ENCODE measurements around the gene FBXO4.
A peak's percentile ranks its signal among the peaks of the same experiment; 100 is the strongest.

The FBXO4 gene, protein sequence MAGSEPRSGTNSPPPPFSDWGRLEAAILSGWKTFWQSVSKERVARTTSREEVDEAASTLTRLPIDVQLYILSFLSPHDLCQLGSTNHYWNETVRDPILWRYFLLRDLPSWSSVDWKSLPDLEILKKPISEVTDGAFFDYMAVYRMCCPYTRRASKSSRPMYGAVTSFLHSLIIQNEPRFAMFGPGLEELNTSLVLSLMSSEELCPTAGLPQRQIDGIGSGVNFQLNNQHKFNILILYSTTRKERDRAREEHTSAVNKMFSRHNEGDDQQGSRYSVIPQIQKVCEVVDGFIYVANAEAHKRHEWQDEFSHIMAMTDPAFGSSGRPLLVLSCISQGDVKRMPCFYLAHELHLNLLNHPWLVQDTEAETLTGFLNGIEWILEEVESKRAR

DNA sequence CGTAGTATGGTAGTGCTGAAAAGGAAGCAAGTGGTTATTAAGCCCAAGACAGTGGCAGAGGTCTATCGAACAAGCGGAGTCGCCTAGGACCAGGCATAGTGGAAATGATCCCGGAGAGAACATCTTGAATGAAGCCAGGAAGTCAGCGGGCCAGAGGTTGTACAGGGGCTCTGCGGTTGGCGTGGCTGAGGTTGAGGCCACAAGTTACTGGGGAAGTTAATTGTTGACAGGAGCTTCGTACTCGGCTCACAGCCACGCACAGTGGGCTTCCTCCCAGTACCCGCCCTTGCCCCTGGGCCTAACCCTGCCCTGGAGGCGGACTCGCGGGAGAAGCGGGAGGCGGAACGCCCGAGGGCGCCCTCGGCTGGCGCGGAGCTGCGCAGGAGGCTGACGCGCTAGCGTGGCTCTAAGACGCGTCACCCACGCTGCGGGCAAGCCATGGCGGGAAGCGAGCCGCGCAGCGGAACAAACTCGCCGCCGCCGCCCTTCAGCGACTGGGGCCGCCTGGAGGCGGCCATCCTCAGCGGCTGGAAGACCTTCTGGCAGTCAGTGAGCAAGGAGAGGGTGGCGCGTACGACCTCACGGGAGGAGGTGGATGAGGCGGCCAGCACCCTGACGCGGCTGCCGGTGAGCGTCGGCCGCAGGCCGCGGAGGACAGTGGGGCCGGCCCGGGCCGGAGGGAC lies at the start of gene FBXO4:
TSS of gene FBXO4 (plus strand) at position 410 of the 683 bp plus-strand sequence. CDS start at position 439, 29 bp downstream.
- DNase-seq (ENCODE audit: low read depth), result peak; percentile 80

DNA sequence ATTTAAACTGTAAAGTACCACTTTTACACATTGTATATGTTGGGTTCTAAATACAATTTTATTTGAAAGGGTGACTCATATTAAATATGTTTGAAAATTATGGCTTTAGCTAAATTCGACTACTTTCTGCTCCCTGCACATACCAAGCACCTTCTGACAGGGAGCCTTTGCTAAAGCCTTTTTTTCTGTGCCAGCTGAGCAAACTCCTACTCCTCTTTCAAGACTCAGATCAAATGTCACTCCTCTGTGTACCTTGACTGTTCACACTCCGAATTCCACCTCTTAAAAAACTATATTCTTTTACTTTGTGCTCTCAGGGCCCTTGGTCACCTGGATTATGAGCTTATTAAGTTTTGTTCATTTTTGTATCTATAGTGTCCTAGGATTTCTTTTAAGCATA lies 48.4 kb upstream of the FBXO4 start:
- DNase-seq (ENCODE audit: low read depth), result no peak

DNA sequence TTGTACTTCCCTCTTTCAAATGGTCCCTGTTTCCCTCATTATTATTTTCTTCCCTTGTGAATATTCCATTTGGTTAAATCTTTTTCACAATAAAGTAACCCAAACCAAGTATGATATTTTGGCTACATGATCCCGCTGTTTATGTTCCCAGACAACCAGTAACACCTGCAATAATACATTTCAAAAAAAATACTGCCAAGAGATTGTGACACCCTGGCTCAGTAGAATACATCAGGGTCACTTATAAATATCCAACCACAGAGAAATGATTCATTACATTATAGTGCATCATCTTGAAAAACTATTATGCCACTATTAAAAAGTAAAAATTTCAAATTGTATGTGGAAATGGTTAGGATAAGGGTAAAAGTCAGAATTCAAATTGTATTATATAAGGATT lies 47.7 kb upstream of the FBXO4 start:
- DNase-seq (ENCODE audit: low read depth), result no peak

DNA sequence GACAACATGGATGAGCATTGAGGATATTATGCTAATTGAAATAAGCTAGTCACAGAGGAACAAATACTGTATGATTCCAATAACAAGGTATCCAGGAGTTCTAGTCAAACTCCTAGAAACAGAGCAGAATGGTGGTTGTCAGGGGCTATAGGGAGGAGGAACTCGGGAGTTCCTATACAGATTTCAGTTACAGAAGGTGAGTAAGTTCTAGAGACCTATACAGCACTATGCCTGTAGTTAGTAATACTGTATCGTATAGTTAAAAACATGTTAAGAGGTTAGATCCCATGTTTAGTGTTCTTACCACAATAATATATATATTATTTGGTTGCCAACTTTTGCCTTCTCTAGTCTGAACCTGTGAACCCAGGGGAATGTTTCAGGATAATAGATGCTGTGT lies 46.9 kb upstream of the FBXO4 start:
- DNase-seq (ENCODE audit: low read depth), result no peak

DNA sequence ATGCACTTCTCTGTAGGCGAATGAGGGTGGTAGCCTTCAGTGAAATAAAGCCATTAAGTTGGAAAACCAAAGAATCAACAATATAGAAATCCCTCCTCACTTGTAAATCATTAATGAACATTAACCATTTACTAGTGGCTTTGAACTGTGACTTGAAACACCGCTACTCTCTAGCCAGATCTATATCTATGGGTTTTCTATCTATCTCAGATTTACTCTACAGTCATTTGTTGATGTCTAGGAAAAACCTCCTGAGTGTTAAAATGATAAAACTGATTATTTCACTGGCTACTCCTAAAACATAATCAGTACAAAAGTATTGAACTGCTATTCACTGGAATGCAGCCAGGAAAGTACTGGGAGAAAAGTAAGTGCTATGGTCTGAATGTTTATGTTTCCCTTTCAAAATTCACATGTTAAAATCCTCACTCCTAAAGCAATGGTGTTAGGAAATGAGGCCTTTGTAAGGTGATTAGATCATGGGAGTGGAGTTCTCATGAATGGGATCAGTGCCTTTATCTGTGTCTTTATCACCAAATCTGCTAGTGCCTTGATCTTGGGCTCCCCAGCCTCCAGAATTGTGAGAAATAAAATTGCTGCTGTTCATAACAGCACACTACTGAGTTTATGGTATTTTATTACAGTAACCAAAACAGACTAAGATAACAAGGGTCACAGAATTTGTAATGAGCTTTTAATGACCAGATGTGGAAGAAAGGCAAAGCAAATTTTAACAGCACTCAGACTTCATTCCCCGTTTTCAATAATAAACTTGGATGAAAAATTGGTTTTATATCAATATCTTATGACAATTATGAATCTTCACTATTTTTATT lies 46.2 kb upstream of the FBXO4 start:
- DNase-seq (ENCODE audit: low read depth), result no peak

DNA sequence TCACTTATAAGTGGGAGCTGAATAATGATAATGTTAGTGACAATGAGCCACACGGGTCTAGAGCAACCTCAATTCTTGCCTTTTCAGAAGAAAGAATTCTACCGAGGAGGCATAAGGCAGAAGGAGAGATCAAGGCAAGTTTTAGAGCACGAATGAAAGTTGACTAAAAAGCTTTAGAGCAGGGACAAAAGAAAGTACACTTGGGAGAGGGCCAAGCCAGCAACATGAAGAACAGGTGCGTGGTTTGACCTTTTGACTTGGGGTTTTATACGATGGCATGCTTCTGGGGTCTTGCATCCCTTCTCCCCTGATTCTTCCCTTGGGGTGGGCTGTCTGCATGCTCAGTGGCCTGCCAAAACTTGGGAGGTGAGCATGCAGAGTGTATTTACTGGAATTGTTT lies 42.3 kb upstream of the FBXO4 start:
- DNase-seq (ENCODE audit: low read depth), result no peak

DNA sequence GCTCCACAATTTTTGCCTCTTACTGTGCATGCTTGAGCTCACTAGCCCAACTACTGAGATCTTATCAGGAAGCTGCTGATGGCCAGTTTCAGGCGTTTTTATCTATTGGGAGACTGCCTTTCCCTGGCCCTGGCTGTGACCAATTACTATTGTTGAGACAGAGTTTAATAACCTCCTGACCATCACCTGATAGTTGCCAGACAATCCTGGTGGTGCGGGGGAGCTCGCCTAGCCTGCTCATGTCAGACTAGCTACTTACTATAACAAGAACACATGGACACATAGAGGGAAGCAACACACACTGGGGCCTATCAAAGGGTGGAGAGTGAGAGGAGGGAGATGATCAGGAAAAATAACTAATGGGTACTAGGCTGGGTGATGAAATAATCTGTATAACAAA lies 41.8 kb upstream of the FBXO4 start:
- no peak for DNase-seq (ENCODE audit: low read depth)

DNA sequence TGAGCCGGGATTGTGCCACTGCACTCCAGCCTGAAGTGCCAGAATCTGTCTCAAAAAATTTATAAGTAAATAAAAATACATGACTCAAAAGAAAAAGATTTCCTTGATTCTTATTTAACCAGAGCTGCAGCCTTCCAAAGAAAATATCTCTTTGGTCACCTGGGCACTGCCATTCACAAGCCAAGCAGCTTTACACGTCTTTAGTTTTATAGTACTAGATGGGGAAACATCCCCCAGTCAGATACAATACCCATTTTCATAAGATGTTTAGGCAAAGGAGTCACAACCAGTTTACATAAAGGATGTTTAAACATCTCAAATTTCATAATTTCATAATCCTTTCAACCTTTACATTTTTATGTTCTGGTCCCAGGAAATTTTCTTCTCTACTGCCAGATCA lies 41.1 kb upstream of the FBXO4 start:
- DNase-seq (ENCODE audit: low read depth), result no peak

DNA sequence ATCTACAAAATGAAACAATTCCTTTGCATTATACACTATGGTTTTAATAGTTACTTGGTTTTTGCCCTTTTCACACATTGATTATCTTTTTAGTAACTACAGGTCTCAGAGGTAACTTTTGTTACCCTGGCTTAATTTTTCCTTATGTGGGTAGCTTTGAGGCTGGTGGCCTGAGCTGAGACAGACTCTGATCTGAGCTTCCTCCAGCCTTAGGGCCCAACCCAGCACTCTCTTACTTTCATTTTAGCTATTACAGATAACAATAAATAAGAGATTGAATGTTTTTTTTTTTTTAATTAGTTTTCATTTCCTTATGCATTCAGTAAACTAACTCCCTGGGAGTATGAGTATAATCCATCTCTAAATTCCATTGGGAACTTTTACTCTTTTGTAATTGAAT lies 39.8 kb upstream of the FBXO4 start:
- no peak for DNase-seq (ENCODE audit: low read depth)

DNA sequence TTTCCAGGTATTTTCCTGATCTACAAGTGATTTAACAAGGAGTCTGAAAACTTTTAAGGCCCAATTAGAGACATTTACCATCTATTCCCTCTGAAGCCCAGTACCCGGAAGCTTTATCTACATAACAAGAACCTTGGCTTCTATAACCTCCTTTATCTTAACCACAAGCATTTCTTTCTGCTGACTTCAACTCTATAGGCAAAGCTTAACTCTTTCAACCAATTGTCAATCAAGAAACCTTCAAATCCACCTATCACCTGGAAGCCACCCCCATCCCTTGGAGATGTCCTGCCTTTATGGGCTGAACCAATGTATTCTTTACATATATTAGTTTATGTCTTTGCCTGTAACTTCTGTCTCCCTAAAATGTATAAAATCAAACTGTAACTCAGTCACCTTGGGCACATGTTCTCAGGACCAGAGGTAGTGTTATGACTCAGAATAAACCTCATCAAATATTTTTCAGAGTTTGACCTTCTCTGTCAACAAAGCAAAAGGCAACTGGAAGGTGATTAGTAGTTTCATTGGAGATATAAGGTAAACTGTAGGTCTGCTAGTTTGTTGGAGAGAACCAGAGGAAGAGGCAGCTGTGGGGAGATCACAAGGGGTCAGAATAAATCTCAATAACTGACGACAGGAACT lies 33.9 kb upstream of the FBXO4 start:
- no peak for DNase-seq (ENCODE audit: low read depth)

DNA sequence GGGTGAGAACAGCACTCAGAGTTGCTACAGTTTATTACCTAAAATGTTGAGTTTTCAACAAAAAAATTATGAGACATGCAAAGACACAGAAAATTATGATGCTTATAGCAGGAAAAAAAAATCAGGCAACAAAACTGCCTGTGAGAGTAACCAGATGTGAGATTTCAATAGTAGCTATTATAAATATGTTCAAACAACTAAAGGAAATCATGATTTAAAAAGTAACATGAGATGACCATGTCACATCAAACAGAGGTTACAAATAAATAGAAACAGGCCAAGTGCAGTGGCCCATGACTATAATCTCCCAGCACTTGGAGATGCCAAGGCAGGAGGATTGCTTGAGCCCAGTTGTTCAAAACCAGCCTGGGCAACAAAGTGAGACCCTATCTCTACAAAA lies 33.0 kb upstream of the FBXO4 start:
- no peak for DNase-seq (ENCODE audit: low read depth)

DNA sequence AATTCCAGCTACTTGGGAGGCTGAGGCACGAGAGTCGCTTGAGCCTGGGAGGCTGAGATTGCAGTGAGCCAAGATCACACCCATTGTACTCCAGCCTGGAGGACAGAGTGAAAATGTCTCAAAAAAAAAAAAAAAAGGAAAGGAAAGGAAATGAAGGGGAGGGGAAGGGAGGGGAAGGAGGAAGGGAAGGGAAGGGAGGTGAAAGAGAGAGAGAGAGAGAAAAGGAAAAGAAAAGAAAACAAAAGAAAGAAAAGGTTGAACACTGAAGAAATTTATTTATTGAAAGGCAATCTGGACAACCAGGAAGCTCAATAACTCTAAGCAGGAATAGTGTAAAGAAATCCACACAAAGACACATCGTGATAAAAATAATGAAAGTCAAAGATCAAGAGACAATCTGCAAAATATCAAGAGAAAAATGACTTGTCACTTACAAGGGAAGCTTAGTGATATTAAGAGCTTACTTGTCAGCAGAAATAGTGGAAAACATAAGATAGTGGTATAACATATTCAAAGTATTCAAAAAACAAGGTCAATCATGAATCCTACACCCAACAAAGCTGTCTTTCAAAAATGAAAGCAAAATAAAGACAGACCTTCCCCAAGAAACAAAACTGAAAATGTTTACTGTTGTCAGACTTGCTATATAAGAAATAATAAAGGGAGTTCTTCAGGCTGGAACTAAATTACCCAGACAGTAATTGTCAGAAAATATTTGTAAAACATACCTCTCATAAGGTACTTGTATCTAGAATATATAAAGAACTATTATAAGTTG lies 31.8 kb upstream of the FBXO4 start:
- DNase-seq (ENCODE audit: low read depth), result no peak

DNA sequence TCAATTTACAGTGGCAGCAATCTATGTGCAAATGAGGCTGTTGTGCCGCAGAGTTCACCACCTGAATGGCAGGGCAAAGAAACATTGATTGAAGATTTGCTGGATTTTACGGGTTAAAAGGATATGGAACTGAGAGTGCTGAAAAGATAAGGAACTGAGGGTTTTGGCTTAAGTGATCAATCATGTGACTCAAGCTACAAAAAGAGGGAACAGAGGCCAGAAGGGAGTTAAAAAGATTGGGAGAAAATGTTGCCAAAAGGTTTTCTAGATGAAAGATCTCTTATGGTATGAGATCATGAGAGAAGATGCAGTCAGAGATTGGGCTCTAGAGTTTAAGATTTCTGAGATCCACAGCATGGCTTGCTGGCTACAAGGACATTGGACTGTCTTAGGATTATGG lies 28.9 kb upstream of the FBXO4 start:
- no peak for DNase-seq (ENCODE audit: low read depth)

DNA sequence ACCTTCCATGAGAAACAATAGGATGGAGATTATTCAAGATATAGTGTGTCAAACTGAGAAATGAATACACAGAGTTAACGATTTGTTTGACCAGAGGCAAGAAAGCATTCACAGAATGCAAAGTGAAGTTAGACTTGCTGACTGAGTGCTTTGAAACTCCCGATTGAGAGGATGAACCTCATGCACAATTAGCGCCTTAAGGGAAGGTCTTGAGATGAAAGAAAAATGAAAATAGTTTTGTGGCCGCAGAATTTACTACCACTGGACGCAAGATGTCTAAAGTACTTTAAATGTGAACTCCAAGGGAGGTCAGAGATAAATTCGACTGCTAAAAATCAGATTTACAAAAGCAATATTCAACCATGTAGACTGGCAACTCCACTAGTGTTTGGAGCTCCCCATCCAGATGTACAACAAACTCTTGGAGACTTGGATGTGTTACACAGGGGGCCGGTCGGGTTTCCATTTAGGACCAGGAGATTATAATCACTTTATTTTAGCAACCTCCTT lies 21.6 kb upstream of the FBXO4 start:
- no peak for DNase-seq (ENCODE audit: low read depth)

DNA sequence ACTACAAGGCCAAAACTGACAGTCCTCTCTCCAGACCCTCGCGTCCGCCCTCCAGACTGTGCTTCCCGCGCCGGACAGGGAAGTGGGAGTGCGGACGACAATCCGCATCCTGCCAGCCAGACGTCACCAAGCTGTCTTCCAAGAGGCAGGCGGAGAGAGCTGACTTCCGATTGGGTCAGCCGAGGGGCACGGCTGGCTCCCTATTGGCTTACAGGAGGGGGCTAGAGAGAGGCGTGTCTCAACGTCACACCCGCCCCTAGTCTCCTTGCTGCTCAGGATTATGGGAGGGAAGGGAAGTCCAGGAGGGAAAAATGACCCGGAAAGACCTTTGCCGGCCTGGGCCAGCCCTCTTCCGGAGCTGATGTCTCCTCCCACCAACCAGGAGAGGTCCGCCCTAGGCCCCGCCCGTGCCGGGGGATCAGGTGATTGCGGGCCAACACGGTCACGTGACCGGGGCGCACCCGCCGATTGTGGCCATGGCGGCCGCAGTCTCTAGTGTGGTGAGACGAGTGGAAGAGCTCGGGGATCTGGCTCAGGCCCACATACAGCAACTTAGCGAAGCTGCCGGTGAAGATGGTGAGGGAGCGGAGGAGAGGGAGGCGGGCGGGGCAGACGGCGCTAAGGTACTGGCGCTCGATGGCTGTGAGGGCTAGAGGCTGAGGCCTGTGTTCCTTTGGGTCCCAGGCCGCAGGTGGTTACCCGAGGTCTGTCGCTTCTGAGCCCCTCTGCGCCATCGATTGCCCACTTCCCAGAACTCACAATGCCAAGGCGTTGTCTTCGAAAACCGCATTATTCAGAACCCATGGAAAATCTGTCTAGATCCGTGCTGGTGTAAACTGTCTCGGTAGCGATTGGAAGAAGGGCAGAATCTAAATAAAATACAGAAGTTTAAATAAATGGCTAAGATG lies 20.9 kb upstream of the FBXO4 start, which contains the start of gene RIMOC1:
TSS of gene RIMOC1 (plus strand) at position 453 of the 908 bp plus-strand sequence. CDS start at position 477, 24 bp downstream.
- peak; percentile 100 for DNase-seq (ENCODE audit: low read depth)

DNA sequence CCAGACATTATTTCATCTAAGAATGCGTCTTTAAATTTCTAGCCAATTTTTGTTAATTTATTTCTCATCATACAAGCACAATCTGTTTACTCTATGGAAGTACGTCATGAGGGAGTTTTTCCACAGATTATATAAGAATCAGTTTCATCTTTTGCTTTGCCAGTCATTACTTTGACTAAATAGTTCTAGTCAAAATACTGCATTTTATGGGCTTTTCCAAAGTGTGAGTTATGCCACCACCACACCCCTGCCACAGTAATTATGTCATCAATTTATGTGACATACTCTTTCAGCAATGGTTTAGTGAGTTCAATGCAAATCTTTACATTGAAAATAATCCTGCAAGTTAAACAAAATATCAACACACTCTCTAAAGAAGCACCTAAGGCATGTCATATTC lies 18.9 kb upstream of the FBXO4 start:
- no peak for DNase-seq (ENCODE audit: low read depth)

DNA sequence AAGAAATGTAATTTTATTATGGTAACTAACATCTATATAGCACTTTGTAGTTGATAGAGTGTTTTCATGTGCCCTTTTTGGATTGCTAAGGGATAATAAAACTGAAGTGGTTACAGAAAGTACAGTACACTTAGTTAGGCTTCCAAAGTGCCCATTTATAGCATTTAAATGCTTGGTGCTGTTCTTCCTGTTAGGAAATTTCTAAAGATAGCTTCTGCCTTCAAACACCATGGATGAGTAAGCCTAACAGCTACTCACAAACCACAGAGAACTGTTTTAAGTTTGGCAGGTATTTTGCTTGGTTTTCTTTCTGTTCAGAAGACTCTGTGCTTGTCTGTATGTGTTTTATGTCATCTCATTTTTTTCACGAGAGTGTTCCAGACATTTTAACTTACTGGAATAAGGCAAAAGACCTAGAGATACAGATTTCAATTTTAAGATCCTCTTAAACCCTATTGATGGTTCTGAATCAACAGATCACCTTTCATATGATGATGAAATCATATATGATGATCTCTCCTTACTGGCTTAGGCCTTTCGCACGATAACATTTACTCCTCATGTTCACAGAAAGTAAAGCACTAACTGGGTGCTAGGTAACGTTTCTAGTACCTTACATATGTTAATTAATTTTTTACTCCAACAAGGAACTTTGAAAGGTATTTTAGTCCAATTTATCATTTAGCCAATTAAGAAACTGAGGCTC lies 16.6 kb upstream of the FBXO4 start:
- no peak for DNase-seq (ENCODE audit: low read depth)

DNA sequence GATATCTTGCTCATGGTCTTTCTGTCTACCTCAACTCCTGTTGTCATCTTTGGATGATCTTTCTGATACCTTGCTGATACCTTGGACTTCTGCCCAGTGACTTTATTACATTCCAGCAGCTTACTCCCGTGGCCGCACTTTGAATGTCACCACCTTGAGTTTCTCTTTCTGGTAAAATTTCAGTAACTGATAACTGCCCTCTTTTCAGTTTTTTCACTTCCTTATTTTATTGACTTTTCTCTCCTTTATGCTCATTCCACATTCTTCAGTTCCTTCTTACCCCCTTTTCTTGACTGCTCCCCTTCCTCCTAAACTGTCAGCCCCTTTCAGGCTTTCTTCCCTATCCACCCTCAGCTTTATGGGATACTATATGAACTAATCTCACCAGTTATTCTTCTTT lies 7.0 kb upstream of the FBXO4 start:
- DNase-seq (ENCODE audit: low read depth), result no peak

DNA sequence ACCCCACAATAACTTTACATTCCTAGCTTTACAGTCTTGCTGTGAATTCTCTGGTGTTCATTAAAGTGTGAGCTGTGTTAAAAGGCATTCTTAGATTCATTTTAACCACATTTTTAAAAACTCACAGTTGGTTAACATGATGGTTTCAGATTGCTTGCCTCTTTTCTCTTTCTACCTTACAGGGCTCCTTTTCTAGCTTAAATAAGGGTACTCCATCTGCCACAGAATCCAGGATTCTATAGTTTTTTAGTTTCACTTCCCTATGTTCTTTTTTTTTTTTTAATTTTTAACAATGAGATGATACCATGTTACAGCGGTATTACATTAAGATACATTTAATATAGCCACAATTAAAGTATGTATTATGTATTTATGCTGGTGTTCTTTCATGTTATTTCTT lies 3.9 kb upstream of the FBXO4 start:
- no peak for DNase-seq (ENCODE audit: low read depth)

Data from CMK (cell line).